ENCODE results near the gene HIVEP2. TPM values are rescaled to one million over a fixed set of nuclear protein-coding genes. Genes with fewer than 3 reads are reported as not detected.

Gene HIVEP2
- total RNA-seq, 1 donor from 2014 or later, result 3.5 TPM

- H3K4me3 Mint-ChIP-seq, result no peak overlapping the region
- no peaks in the 10 kb centered on the region for H3K4me1 Mint-ChIP-seq
- H3K36me3 Mint-ChIP-seq (ENCODE audit: low read depth), result peaks cover 14% of the 10 kb centered on the region
- DNase-seq (ENCODE audit: low read depth, low spot score), result no peak
- no peaks in the 10 kb centered on the region for H3K27me3 Mint-ChIP-seq (ENCODE audit: low read depth)
- H3K27ac Mint-ChIP-seq (ENCODE audit: unreplicated experiment), result no peak overlapping the region
- H3K9me3 Mint-ChIP-seq, result no peaks in the 10 kb centered on the region
- TF ChIP-seq, protein P1, sequence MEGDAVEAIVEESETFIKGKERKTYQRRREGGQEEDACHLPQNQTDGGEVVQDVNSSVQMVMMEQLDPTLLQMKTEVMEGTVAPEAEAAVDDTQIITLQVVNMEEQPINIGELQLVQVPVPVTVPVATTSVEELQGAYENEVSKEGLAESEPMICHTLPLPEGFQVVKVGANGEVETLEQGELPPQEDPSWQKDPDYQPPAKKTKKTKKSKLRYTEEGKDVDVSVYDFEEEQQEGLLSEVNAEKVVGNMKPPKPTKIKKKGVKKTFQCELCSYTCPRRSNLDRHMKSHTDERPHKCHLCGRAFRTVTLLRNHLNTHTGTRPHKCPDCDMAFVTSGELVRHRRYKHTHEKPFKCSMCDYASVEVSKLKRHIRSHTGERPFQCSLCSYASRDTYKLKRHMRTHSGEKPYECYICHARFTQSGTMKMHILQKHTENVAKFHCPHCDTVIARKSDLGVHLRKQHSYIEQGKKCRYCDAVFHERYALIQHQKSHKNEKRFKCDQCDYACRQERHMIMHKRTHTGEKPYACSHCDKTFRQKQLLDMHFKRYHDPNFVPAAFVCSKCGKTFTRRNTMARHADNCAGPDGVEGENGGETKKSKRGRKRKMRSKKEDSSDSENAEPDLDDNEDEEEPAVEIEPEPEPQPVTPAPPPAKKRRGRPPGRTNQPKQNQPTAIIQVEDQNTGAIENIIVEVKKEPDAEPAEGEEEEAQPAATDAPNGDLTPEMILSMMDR (conservative IDR thresholded peaks at IDR 0.05), result no peak
Observed at GRCh38 chr6:142773859-142774648, 170.9 kb downstream of the HIVEP2 start.

DNA sequence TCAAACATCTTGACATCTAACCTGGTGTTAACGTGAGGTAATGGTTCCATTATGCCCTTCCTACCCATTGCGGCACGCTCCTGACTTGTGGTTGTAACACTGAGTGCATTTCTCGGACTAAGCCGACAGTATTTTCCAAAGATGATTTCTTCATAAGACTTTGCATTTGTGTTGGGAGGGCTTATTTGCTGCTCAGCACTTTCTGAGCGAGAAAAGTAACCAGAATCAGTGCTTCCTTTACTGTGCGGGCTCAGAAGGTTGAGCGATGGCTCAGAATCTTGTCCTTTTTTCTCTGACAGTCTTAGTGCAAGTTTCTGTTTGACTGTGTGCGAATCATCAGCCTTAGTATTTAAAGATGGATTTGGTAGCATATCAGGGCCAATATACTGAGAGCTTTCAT is 171.7 kb downstream of the HIVEP2 start:
- Mint-ChIP-seq H3K27ac (ENCODE audit: unreplicated experiment) (no peak overlapping the region), H3K9me3 (no peaks in the 10 kb centered on the region), H3K36me3 (ENCODE audit: low read depth) (peaks cover 14% of the 10 kb centered on the region), H3K4me3 (no peak overlapping the region), H3K27me3 (ENCODE audit: low read depth) (no peaks in the 10 kb centered on the region), H3K4me1 (no peaks in the 10 kb centered on the region)
- TF ChIP-seq, protein P1 (conservative IDR thresholded peaks at IDR 0.05), result no peak
- no peak for DNase-seq (ENCODE audit: low read depth, low spot score)

DNA sequence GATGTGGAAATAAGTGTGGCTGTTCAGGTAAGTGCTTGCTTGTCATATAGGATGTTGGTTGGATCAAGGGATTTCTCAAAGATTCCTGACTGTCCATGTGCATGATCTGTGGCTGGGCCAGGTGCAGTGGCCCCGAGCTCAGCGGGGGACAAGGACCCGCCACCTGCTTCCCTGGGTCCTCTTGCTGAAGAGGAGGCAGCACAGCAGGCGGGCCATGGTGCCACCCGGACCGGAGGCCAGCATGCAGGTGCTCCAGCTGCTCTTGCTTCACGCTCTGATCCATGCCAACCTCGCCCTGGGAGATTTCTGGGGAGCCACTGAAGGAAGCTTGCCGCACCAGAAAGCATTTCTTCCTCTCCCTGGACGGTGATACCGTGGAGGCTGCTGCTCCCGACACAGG is 173.8 kb downstream of the HIVEP2 start:
- H3K4me3 Mint-ChIP-seq, result no peak overlapping the region
- no peak for DNase-seq (ENCODE audit: low read depth, low spot score)
- no peaks in the 10 kb centered on the region for H3K4me1 Mint-ChIP-seq
- no peaks in the 10 kb centered on the region for H3K9me3 Mint-ChIP-seq
- no peaks in the 10 kb centered on the region for H3K27me3 Mint-ChIP-seq (ENCODE audit: low read depth)
- TF ChIP-seq, protein P1 (conservative IDR thresholded peaks at IDR 0.05), result no peak
- no peak overlapping the region for H3K27ac Mint-ChIP-seq (ENCODE audit: unreplicated experiment)
- H3K36me3 Mint-ChIP-seq (ENCODE audit: low read depth), result peaks cover 14% of the 10 kb centered on the region

- Mint-ChIP-seq H3K27me3 (ENCODE audit: low read depth) (no peaks in the 10 kb centered on the region), H3K9me3 (no peaks in the 10 kb centered on the region), H3K4me3 (no peak overlapping the region), H3K36me3 (ENCODE audit: low read depth) (peaks cover 2% of the 10 kb centered on the region), H3K27ac (ENCODE audit: unreplicated experiment) (no peak overlapping the region), H3K4me1 (peaks cover 4% of the 10 kb centered on the region)
- no peak for DNase-seq (ENCODE audit: low read depth, low spot score)
- TF ChIP-seq, protein P1 (conservative IDR thresholded peaks at IDR 0.05), result no peak
Observed at GRCh38 chr6:142765306-142765705, 179.7 kb downstream of the HIVEP2 start.

- no peaks in the 10 kb centered on the region for H3K9me3 Mint-ChIP-seq
- H3K4me1 Mint-ChIP-seq, result peaks cover 4% of the 10 kb centered on the region
Observed at GRCh38 chr6:142764311-142764710, 180.7 kb downstream of the HIVEP2 start.

More at GRCh38 chr6:142764311-142764710, 180.7 kb downstream of the HIVEP2 start:
- TF ChIP-seq, protein P1 (conservative IDR thresholded peaks at IDR 0.05), result no peak
- Mint-ChIP-seq H3K36me3 (ENCODE audit: low read depth) (peaks cover 4% of the 10 kb centered on the region), H3K4me3 (no peak overlapping the region), H3K27ac (ENCODE audit: unreplicated experiment) (no peak overlapping the region), H3K27me3 (ENCODE audit: low read depth) (no peaks in the 10 kb centered on the region)
- no peak for DNase-seq (ENCODE audit: low read depth, low spot score)
